NCI-H2196 treated with DMSO at 0.1 percent for 48 hours (cell line): ENCODE results near the gene ITPR1.
"Not testable (repeated sequence)": the region's sequence is repeated elsewhere in the genome, so short reads cannot be mapped to it uniquely, and the experiment has no call there.

Experiments
- DNase-seq: peaks from one replicate; lab custom pipeline; 2025; ENCODE audit not compliant: unreplicated experiment; lab: John Stamatoyannopoulos, UW

Gene ITPR1

DNA sequence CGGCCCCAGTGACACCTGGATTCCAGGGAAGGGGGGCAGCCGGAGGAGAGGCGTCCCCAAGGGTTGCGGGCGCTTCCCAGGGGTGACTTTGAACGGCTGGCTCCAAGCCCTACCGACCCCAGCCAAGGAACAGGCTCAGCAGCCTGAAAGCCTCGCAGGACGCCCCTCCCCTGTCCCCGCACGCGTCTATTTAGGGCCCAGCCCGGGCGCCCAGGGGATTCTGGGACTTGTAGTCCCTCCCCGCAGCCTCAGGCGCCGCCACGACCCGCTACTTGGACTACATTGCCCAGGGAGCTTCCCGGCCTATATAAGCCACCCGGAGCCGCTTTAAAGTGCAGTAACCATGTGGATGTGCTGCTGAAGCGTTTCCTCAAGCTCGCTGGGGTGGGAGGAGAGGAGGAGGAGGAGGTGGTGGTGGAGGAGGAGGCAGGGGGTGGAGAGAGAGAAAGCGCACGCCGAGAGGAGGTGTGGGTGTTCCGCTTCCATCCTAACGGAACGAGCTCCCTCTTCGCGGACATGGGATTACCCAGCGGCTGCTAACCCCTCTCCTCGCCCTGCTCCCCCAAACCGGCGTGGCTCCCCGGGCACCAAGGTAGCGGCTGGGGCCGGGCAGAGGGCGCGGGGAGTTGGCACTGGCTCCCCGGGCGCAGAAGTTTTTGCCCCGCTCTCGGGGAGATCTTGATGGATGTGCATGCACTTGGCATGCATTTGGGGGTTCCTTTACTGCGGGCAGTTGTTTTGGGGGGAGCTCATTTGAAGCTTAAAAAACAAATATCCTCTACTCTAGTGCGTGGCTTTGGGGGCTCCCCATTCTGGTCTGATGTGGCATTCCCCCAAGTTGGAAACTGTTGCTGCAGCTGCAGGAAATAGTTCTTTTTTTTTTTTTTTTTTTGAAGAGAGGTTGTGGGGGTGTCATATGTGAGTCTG lies at the start of gene ITPR1:
ITPR1 (plus strand) TSS at position 335 of the 927 bp plus-strand sequence. CDS start 23,144 bp downstream, outside the sequence.
- peak; percentile 69 for DNase-seq

DNA sequence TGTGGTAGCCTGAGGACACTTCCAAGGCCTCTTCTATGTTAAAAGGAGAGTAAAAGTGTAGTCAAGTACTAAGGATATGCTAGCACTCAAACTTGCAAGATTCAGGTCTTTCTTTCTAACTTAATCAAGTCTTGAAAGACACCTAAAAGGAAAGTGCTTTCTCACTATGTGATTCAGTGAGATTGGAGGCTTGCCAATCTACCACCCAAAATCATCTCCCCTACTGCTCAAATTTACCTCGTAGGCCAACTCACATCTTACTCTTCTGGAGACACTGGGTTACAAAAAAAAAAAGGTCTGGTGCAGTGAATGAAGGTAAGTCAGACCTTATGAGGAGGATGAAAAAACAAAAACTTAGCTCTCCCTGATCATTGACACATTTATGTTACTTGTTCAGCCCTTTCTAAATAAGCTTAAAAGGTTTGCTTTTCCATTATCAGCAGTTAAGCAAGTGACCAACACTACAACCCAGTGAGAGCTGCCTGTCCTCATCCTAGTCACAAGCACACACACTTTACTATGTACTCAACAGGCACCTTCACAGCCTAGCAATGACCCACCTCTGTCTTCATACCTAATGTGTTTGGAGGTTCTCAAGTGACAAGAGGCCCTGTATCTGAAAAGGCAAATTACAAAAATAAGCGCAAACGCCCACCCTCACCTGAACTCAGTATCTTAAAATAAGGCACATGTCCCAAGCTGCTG lies 45.7 kb upstream of the ITPR1 start:
- DNase-seq: no peak

DNA sequence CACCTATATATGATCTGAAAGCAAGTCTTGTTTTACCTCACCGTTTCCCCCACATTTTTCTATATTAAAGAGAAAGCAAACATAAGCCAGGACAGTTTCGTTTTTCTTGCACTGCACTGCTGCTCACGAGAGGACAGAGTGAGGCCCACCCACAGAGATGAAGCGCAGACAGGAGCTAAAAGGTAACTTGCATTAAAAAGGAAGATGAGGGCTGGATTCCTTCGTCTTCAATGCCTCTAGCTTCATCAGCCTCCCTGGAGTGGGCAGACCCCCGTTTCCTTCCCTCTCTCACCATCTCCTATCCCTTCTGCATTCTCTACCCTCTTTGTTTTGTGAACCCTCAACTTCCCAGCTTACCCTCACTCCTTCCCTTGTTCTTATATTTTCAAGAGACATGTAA lies 45.0 kb upstream of the ITPR1 start:
- DNase-seq: no peak

DNA sequence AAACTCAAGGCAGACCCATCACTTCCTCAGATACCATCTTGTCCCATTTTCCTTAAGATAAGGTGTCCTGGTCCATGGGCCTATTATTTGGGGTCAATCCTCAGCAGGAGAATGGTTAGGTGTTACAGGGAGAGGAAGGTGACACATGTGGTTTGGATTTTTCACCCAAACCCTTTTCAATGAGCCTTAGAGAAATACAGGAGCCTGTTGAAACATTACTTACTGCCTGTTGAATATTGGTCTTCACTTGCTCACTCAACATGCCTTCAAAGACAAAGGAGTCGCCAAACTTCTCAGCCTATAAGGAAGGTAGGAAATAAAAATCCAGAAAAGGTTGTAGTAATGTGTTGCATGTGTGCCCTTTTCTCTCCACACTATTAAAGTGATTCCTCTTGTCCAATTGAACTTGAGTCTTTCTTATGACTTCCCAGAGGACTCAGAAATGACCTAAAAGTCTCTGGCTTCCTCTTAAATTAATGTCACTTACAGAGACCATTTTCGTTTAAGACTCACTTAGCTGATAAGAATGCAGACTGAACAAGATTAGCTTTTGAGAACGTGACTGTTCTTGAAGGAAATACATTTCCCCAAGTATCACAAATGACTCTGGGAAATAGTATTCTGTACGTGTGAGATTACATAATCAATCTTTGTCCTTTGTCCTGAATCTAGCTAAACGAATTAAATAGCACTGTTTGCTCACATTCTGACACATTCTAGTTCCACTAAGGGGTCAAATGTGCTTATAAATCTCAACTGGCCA lies 43.9 kb upstream of the ITPR1 start:
- no peak for DNase-seq

DNA sequence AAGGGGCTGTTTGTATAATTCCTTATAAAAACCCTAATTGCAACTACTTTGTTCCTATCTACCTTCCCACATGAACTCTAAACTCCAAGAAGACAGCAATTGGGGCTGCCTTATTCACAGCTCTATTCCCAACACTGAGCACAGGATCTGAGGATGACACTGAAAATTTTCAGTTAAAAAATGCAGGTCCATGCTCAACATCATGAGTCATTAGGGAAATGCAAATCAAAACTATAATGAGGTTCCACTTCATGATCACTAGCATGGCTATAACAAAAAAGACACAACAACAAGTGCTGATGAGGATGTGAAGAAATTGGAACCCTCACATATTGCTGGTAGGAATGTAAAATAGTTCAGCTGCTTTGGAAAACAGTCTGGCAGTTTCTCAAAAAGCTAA lies 39.0 kb upstream of the ITPR1 start:
- DNase-seq: no peak

DNA sequence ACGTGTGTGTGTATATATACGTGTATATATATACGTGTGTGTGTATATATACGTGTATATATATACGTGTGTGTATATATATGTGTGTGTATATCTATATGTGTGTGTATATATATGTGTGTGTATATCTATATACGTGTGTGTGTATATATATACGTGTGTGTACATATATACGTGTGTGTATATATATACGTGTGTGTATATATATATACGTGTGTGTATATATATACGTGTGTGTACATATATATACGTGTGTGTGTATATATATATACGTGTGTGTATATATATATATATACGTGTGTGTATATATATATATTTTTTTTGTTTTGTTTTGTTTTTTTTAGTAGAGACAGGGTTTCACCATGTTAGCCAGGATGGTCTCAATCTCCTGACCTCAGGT lies 36.4 kb upstream of the ITPR1 start:
- not testable (repeated sequence) for DNase-seq

DNA sequence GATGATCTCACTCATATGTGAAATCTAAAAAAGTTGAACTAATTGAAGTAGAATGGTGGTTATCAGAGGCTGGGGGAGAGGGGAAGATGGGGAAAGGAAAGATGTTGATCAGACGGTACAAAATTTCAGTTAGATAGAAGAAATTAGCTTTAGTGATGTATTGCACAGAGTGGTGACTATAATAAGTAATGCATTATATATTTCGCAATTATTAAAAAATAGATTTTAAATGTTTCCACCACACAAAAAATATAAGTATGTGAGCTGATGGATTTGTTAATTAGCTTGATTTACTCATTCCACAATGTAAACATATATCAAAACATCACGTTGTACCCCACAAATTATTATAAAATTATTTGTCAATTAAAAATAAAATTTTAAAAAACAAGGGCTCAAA lies 34.2 kb upstream of the ITPR1 start:
- DNase-seq: no peak

DNA sequence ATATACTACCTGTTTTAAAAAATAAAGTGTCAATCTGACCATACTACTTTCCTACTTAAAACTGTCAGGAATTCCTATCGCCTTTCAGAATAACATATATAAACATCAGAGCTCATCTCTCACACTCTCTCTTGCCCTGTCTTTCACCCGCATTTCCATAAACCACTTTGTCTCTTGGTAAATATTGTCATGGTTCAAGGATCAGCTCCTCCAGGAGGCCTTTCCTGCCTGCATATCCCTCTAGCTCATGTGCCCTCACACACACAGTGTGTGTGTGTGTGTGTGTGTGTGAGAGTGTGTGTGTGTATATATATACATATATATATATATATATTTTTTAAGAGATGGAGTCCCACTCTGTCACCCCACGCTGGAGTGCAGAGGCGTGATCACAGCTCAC lies 32.8 kb upstream of the ITPR1 start:
- DNase-seq: no peak

DNA sequence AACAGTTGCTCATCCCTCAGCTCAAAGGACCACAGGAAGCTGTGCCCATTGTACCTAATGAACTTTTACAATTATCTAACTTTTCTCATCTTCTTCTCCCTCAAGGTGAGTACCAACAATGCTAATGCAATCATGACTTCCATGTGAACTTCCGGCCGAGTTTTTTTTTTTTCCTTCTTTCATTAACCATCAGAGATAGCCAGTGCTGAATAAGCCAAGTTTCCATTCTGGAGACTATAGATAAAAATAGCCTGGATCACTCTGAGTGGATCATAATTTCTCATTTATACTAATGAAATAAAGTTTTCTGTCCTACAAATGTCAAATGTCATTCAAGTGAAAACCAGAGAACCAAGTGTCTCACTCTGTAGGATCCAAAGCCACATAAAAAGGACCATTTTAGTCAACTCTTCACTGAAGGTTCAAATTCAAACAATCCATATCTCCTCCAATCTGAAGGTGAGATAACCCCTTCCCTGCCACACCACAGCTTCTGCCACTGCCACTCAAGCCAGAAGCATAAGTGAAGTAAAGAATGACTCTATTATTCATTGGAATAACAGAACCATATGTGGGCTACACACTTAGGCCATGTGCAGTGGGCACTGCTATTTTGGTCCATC lies 31.6 kb upstream of the ITPR1 start:
- DNase-seq: no peak

DNA sequence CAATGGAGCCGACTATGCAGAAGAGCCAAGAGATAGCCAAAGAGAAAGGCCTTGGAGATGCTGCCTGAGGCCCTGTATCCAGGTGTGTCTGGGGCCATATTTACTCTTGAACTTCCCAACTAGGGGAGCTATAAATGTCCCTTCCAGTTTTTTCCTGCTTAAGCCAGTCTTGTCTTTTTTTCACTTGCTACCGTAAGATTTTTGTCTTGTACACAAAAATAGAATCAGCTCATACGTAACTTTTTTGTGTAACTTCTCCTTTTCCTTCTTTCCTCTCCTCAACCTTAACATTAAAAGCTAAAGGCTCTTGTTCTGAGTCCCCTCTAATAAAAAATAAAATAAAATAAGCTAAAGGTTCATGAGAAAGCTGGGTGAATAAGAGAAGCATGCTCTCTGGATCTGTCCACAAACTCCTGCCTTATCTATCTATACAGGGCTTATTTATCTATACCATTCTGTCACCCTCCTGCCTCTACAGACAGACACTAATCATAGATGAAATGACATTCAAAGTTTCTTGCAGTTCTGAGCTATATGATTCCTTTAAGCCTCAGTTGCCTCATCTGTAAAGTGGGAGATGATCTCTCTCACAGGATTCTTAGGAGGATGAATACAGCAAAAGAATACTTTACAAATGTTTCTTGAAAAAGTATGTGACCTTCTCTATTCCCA lies 30.6 kb upstream of the ITPR1 start:
- DNase-seq: no peak

DNA sequence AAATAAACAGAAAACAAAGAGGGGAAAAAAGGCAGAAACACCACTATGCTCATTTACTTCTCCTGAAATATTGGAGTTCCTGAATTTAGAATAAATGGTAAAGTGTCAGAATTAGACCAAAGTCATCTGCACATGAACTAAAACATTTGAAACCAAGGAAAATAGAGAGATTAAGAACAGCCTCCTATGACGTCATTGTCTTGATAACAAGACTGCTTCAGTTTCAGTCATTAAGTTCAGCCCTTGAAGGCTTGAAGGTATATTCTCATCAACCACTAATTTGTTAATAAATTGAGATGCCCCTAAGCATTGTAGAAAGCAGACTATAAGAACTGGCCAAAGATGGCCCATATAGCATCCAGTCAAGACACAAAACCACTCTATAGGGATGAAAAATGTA lies 28.6 kb upstream of the ITPR1 start:
- no peak for DNase-seq

DNA sequence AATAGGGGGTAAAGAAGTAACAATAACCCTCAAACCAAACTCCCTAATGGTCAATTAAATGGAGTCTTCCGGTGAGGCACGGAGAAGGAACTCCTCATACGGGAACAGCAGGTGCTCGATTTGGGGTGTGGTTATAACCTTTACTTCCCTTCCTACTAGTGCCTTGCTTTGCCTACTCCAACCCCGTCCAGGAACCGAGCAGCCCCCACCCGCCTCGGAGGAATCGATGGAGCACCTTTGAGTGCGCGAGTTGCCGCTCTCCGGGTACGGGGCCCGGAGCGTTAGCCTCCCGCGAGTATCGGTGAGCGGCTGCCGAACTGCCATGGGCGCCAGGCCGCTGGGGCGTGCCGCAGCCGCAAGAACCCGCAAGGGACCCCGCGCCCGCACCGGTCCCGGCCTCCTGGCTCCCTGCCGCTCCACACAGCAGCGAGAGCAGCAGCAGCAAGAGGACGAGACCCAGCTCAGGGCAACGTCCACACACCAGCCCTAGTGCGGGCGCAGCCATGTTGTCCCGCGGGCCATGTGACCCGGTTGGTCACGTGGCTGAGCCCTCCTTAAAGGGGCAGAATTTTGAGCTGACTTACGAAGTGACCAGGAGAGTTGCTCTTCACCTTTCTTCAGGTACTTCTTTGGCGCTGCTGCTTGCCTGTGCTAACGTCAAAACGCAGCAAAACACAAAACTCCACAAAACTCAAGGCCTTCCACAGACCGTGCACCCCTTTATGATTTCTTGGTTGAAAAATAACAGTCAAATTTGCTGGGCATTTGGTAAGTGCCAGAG lies 26.2 kb upstream of the ITPR1 start, which contains the start of gene SUMF1:
SUMF1 (minus strand) TSS at position 529 of the 781 bp plus-strand sequence; CDS start at position 505, 24 bp downstream.
- DNase-seq: peak; percentile 4

DNA sequence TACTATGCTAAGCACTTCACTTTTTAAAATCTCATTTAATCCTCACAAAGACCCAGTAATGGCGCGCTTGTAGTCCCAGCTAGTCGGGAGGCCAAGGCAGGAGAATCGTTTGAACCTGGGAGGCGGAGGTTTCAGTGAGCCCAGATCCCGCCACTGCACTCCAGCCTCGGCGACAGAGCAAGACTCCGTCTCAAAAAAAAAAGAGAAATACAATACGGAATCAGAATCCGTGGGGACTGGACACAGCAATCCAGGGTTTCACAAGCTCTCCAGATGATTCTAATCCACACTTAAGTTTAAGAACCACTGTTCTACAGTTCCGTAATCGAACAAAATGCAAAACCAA lies 25.7 kb upstream of the ITPR1 start:
- no peak for DNase-seq

DNA sequence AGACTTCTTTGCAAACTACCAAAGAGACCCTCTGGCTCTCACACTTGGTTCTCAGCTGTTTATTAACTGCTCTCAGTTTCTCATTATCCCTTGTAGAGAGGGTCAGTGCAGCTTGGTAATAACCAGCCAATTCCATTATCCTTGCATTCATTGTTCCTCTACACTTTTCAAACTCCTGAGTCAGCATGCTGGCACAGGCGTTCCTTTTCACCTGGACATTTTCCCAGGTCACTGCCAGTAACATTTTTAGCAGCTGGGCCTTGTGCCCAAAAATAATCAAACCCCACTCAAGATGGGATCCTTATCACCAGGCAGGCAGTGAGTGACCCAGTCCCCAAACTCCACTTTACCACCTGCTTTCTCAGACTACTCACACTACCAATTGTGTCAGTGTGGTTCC lies 21.2 kb upstream of the ITPR1 start:
- no peak for DNase-seq

DNA sequence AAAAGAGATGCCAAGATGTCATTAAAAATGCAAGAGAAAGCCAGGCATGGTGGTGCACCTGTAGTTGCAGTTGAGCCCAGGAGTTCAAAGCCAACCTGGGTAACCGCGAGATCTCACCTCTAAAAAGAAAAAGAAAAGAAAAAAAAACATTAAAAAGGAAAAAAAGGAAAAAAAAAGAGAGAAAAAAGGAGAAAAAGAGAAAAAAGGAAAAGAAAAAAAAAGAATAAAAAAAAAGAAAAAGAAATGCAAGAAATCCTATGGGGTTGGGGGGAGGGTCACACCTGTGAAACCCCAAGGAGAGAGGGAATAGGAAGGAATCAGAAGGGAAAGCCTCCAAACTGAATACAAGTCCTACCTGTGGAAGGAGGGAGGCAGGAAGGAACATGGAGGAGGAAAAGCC lies 20.8 kb upstream of the ITPR1 start:
- DNase-seq: no peak

DNA sequence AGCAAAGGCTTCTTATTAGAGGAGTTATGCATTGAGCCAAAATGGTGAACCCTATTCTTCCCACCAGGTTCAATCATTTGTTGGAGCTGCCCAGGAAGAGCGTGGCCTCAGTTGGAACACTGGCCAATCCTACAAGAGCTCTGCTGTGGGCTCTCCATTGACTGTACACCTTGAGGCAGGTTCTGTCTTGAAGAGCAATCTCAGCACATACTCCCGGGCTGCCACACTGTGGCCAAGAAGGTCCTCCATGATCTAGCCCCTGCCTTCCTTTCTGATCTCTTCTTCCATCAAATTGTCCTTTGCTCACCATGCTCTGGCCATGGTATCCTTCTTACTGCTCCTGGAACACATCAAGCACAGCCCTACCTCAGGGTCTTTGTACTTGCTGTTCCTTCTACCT lies 20.4 kb upstream of the ITPR1 start:
- DNase-seq: no peak

DNA sequence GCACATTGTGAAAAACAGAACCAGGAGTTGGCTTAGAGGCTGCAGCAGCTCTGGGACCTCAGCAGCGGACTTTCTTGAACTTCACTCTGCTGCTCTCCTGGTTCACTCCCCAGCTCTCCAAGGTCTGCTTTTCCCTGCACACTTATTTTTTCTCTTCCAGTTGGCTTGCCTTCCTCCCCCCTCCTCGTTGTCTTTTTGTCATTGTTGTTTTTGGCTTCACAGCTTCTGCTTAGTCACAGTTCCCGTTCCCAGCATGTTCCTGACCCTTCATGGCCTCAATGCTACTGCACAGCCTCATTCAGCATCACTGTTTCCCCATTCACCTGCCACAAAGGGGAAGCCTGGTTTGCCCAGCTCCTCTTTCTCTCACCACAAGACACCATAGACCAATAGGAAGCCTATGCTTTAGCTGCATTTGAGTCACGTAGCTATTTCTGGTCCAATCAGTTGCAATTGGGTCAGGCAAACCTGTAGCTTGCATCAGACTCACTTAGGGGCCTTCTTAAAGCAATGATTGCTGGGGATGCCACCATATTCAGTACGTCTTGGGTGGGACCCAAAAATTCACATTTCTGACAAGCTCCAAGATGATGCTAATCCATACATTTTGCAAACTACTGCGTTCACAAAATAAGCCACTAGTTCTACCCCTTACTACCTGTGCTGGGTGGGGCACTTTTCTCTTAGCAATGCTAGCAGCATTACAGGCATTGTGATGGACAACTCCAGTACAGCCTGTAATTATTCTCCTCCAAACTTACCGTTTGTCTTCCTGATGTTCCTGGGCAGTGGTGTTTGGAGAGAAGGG lies 18.3 kb upstream of the ITPR1 start:
- no peak for DNase-seq

DNA sequence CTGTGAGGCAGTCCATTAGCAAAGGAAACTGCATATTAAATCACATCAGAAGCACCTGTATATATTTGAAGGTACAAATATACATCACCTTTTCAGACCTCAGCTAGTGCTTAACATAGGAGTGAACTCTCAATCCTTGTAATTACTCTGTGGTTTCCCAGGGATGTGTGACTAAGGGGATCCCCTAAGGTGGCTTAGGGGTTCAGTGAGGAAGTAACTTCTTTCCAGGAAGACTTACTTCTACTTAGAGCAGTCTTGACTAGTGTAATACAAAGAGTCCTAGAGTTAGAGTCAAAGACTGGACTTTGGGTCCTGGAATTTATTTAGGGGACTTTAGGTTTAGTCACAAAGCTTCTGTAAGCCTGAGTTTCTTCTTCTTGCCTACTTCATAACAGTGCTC lies 17.3 kb upstream of the ITPR1 start:
- no peak for DNase-seq

DNA sequence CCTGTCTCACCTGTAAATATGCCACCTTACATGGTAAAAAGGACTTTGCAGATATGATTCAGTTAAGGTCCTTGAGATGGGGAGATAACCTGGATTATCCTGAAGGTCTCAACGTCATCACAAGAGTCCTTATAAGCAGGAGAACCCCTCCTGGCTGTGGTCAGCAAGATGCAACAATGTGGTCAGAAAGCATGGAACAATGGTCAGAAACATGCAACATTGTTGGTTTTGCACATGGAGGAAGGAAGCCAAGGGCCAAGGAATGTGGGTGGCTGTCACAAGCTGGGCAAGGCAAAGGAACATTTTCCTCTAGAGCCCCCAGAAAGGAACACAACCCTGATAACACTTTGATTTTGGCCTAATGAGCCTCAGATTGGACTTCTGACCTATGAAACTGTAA lies 16.7 kb upstream of the ITPR1 start:
- no peak for DNase-seq
